Ishikawa (cell line): ENCODE results near the gene SLCO3A1.

Experiments
- CEBPB ChIP-seq: IDR thresholded peaks from 2 replicates; pipeline ENCODE4 v1.6.1; 2012
- CREB1 ChIP-seq: IDR thresholded peaks from 2 replicates; pipeline ENCODE4 v1.6.1; 2012; ENCODE audit warnings: low read depth
- EGR1 ChIP-seq: IDR thresholded peaks from 2 replicates; pipeline ENCODE4 v1.6.1; 2012
- EP300 ChIP-seq: IDR thresholded peaks from 2 replicates; pipeline ENCODE4 v1.6.1; 2012; ENCODE audit warnings: borderline replicate concordance
- FOXM1 ChIP-seq: IDR thresholded peaks from 2 replicates; pipeline ENCODE4 v1.6.1; 2012; ENCODE audit warnings: low read depth, borderline replicate concordance
- MAX ChIP-seq: IDR thresholded peaks from 2 replicates; pipeline ENCODE4 v1.6.1; 2012
- NFIC ChIP-seq: IDR thresholded peaks from 2 replicates; pipeline ENCODE4 v1.6.1; 2012
- RAD21 ChIP-seq: IDR thresholded peaks from 2 replicates; pipeline ENCODE4 v1.6.1; 2012; ENCODE audit warnings: low read depth
- REST ChIP-seq: IDR thresholded peaks from 2 replicates; pipeline ENCODE4 v1.6.1; 2012; ENCODE audit warnings: low read depth, mild to moderate bottlenecking
- TAF1 ChIP-seq: IDR thresholded peaks from 2 replicates; pipeline ENCODE4 v1.6.1; 2012; ENCODE audit warnings: low read depth, mild to moderate bottlenecking
- TCF12 ChIP-seq: IDR thresholded peaks from 2 replicates; pipeline ENCODE4 v1.6.1; 2012; ENCODE audit warnings: low read depth
- TEAD4 ChIP-seq: IDR thresholded peaks from 2 replicates; pipeline ENCODE4 v1.6.1; 2012
- USF1 ChIP-seq: IDR thresholded peaks from 2 replicates; pipeline ENCODE4 v1.6.1; 2012
- YY1 ChIP-seq: IDR thresholded peaks from 2 replicates; pipeline ENCODE4 v1.6.1; 2012; ENCODE audit warnings: low read depth
- ZBTB7A ChIP-seq: IDR thresholded peaks from 2 replicates; pipeline ENCODE4 v1.6.1; 2012; ENCODE audit warnings: low read depth

Gene SLCO3A1

GRCh38 chr15:92035551-92035950 lies 182.0 kb downstream of the SLCO3A1 start:
- TF ChIP-seq YY1, result no peak
- no peak for TF ChIP-seq ZBTB7A

- TF ChIP-seq CEBPB (no peak), REST (no peak), TCF12 (no peak), RAD21 (no peak), YY1 (no peak), NFIC (no peak), ZBTB7A (no peak), EGR1 (no peak), CREB1 (no peak), USF1 (no peak), EP300 (no peak), MAX (no peak), TAF1 (no peak), TEAD4 (no peak), FOXM1 (no peak)
These were observed 182.5 kb downstream of the SLCO3A1 start for GRCh38 chr15:92035961-92036360.

GRCh38 chr15:92037491-92037890 lies 184.0 kb downstream of the SLCO3A1 start:
- no peak for TF ChIP-seq NFIC
- TF ChIP-seq CREB1, result no peak
- no peak for TF ChIP-seq TAF1
- no peak for TF ChIP-seq TEAD4
- TF ChIP-seq FOXM1, result no peak
- no peak for TF ChIP-seq EGR1
- no peak for TF ChIP-seq YY1
- TF ChIP-seq ZBTB7A, result no peak
- no peak for TF ChIP-seq EP300
- TF ChIP-seq REST, result no peak
- no peak for TF ChIP-seq USF1

GRCh38 chr15:92040350-92040749 lies 186.8 kb downstream of the SLCO3A1 start:
- no peak for TF ChIP-seq YY1
- no peak for TF ChIP-seq FOXM1
- no peak for TF ChIP-seq TEAD4
- TF ChIP-seq TAF1, result no peak
- no peak for TF ChIP-seq USF1
- no peak for TF ChIP-seq ZBTB7A
- no peak for TF ChIP-seq CEBPB
- no peak for TF ChIP-seq RAD21
- TF ChIP-seq EGR1, result no peak
- no peak for TF ChIP-seq EP300
- no peak for TF ChIP-seq TCF12
- TF ChIP-seq NFIC, result no peak
- TF ChIP-seq CREB1, result no peak
- TF ChIP-seq MAX, result no peak
- no peak for TF ChIP-seq REST
